NCI-H748 (cell line): ENCODE data around the gene CCDC92.
"Not testable (repeated sequence)": the region's sequence is repeated elsewhere in the genome, so short reads cannot be mapped to it uniquely, and the experiment has no call there.

Source experiments
- DNase-seq: peaks from one replicate; lab custom pipeline; 2025; ENCODE audit not compliant: unreplicated experiment; lab: John Stamatoyannopoulos, UW

CCDC92 gene

DNA sequence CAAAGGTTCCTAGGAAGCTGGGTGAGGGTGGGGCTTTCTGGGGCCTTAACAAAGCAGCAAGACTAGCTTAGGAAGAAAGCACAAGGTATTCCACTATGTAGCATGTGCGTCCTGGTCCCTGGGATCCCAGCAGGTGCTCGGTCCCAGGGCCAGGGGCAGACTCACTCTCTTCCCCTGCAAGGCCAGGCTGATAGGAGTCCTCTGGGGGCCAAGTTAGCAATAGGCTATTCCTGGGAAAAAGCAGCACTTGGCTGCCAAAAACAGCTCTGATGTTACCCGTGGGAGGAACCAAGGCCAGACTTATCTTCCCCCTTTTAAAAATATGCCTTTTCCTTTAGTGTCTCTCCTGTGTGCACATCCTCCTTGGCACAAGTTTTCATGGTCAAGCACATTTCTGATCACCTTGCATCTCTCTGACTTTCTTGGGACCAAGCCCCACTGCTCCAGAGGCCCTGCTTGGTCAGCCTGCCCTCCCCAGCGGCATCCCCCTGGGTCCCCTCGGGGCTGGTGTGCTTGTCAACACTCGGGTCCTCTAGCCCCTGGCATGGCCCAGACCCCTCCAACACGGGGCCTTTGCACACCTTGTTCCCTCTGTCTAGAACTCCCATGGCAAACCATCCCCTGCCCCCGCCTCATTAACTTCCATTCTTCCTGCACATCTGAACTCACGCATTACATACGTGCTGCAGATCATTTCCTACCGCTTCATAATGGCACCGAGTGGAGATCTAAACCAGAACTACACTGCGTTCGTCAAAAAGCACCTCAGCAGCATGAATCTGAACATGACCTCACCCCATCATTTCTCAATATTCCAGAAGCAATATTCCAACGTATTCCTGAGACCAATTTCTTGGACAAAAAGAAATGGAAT lies 21.9 kb downstream of the CCDC92 start:
- no peak for DNase-seq

DNA sequence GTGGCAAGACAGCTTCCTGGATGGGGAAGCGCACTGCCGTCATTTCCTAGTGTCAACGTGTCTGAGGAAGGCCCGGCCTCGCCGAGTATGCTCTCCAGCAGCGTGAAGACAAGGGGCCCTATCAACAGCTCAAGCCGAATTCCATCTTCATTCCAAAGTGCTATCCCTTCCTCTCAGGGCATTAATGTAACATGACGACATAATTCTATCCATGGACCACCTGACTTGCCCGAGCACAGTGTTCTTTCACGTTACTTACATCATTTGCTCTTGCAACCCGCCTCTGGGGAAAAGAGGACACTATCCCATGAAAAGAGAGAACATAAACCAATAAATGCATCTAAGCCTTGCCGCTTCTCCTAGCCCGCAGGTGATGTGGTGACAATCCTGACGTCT lies 22.9 kb downstream of the CCDC92 start:
- DNase-seq, result no peak

DNA sequence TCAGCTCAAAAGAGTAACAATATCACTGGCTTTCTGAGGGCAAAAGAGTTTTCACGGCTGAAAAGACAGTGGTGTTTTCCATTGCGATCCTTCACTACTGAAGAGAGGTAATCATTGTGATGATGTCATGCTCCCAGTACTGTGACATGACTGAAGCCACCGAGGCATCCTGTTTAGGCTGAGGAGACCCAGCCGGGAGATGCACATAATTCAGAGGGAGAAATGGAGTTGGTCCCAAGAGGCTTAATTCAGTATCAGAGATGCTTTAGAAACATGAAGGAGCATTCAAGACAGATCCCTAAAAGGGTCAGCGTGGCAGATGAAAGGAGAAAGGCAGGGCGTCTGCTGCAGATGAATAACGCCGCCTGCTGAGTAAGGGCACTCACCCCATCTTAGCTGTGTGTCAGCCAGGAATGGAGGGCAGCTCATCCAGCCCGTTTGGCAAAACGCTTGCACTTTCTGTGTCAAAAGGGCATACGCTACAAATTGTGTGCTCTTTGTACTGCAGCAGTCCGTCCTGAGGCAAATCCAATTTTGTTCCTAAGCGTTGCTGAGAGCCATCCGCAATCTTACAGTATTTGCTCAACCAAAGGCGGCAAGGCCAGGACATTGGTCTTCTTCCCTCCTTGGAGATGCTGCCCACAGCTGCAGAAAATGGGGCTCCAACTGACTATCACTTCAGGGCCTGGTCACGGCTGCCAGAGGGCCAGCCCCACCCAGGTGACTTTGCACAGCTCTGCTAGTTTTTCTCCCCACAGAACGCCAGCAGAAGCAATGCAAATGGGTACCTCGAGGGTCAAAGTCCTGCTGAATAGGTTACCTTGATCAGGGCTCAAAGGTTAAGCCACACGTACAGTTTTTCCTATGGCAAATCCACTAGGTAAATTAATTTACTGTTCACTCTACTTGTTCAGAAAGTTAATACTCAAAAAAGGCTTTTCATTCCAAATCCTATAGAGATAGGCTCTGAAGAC lies 23.5 kb downstream of the CCDC92 start:
- DNase-seq, result no peak

DNA sequence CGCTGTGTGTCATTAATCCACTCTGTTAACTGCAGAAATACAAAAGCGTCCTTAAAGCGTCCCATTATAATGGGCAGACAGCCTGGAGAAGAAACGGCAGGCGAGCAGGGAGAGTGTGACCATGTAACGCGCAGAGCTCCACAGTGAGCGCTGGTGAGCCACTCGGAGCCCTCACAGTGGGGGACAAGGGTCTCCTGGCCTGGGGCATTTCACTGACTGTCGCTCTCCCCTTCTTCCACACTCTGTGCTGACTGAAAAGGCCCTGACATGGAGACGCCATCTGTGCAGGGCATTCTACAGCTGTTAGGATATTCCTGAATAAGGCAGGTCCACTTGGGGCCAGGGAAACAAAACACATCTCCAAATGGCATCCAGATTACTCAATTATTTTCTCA lies 24.2 kb downstream of the CCDC92 start:
- no peak for DNase-seq

DNA sequence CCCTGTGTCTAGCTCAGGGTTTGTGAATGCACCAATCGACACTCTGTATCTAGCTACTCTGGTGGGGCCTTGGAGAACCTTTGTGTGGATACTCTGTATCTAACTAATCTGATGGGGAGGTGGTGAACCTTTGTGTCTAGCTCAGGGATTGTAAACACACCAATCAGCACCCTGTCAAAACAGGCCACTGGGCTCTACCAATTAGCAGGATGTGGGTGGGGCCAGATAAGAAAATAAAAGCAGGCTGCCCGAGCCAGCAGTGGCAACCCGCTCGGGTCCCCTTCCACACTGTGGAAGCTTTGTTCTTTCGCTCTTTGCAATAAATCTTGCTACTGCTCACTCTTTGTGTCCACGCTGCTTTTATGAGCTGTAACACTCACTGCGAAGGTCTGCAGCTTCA lies 25.1 kb downstream of the CCDC92 start:
- not testable (repeated sequence) for DNase-seq

DNA sequence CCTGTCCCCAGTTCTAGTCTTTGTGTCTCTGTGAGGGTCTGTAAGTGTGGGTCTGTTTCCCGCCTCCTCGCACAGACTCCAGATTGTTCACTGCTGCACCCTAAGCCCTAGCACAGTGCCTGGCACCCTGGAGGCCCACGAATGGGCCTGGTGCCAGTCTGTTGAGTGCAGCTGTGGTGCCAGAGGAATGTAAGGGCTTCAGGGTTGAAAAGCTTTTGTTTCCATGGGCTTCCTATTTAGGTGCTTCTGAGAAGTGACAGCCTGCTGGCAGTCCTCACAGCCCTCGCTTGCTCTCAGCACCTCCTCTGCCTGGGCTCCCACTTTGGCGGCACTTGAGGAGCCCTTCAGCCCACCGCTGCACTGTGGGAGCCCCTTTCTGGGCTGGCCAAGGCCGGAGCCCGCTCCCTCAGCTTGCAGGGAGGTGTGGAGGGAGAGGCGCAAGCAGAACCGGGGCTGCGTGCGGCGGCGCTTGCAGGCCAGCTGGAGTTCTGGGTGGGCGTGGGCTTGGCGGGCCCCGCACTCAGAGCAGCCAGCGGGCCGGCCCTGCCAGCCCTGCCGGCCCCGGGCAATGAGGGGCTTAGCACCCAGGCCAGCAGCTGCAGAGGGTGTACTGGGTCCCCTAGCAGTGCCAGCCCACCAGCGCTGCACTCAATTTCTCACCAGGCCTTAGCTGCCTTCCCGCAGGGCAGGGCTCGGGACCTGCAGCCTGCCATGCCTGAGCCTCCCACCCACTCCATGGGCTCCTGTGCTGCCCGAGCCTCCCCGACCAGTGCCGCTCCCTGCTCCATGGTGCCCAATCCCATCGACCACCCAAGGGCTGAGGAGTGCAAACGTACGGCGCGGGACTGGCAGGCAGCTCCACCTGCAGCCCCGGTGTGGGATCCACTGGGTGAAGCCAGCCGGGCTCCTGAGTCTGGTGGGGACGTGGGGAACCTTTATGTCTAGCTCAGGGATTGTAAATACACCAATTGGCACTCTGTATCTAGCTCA lies 25.8 kb downstream of the CCDC92 start:
- DNase-seq, result not testable (repeated sequence)

DNA sequence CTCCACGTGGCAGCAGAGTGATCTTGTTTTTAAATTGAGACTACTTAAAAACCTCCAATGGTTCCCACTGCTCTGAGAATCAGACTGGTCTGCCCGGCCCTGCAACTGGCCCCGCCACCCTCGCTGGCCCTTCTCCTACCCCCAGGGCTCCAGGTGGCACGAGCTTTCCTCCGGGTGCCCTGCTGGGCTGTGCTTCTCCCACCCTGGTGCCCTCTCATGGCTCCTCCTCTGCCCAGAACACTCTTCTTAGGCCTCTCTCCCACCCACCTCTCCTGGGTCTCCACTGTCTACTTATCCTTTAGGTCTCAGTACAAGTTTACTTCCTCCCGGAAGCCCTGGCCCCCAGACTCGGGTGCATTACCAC lies 26.5 kb downstream of the CCDC92 start:
- no peak for DNase-seq

DNA sequence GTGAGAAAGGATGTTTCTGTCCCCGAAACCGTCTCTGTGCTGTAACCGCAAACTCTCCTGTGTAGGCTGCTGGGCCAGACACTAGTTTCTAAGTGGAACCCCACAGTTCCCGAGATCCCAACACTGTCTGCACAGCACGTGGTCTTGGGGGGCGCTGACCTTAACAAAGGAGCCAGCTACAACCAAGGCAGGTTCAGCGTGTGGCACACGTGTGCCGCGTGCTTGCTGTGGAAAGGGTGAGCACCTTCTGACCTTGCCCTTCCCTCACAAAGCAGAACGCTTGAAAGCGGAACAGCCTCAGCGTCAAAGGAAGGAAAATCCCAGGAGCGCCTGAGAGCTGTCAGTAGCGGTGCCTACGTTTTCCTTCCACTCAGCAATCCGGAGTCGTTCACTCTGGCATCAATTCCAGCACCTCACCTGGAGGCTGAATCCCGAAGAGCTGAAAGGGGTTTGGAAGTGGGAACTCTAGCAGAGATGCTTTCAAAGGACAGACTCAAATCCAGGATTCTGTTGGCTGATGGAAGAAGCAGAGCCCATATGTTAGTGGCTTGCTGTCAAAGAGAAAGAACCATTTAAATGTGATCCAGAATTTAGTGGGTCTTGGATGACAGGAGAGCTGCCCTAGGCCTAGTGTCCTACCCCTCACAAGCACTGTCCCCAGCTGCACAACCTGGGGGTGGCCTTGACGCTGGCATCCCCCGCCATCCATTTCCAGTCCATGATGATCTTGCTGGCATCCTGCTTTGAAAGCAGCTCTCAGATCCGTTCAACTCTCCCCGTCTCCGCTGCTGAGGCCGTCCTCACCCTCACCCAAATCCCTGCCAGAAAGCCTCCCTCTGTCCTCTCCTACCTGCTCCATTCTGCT lies 27.1 kb downstream of the CCDC92 start:
- no peak for DNase-seq

DNA sequence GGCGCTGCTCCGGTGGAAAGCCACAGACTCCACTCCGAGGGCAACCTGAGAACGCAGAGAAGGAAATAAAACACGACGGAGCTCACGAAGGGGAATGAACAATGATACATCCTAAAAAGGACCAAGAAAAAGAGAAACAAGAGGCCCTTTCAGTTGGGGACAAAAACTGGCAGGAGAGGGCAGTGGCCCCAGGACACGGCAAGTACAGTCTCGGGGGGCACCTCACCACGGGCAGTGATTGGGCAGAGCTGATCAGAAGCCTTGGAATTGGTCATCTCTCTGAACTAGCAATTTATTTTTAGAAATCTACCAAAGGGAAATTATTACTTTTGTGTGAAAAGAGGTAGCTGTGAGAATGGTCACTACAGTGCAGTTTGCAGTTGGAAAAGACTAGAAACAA lies 27.9 kb downstream of the CCDC92 start:
- no peak for DNase-seq

DNA sequence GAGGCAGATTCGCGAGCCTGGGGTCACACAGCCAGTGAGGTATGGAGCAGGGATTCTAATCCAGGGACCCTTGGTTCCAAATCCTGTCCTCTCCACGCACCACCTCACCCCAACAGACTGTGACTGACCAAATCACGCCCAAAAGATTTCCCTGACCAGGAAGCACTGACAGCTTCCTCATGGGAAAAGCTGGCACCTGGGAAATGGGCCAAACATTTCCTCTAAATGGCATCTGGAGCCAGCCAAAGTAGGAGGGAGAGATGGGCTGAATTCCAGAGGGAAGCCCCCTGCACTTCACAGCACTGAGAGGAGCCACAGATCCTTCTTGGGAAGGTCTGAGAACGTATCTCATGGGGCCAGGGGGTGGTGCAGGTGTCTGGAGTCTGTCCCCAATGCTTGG lies 28.8 kb downstream of the CCDC92 start:
- no peak for DNase-seq

DNA sequence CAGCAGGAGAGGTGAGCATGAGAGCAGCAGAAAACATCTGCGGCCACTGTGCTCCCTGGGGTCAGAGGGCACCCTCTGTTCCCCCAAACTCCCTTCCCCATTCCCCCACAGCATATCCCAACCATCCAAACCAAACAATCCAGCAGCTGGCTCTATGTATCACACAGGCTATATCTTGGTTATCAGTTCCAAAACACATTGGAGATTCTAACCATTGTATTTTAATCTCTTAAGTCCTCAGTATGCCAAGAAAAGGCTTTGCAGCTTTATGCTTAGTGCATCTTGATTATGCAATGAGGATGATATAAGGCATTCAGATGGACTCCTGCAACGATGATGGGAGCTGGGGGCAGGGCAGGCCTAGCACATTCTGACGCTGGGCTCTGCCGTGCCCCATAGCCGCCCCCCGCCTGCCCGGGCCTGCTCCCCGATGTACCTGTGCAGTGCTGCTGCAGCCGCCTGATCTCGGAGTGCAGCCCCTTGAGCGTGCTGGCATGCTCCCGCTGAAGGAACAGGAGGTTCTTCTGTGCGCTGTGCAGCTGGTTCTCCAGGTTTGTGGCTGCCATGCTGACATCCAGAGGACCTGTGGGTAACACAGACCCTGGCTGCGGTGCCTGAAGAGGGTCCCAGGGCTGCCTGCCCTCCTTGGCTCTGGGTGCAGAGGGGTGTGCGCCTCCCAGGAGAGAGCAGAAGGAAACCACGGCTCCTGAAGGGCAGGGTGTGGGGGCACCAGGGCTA lies 29.6 kb downstream of the CCDC92 start:
- DNase-seq, result no peak

DNA sequence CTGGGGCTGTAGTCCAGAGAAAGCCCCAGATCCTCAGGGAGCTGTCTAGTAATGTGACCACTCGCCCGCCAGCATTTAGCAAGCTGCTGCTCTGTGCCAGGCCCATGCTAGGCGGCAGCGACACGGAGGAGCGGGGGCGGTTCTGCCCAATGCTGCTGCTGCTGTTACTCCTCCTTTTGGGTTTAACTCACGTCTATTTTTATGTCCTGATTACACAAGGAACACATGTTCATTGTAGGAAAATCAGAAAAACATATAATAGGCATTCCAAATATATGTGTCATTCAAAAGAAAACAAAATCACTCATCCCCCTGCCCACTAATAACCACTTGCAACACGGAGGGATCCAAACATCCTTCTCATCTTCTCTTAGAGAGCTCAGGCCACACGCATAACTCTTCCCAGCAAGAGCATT lies 30.4 kb downstream of the CCDC92 start:
- no peak for DNase-seq

DNA sequence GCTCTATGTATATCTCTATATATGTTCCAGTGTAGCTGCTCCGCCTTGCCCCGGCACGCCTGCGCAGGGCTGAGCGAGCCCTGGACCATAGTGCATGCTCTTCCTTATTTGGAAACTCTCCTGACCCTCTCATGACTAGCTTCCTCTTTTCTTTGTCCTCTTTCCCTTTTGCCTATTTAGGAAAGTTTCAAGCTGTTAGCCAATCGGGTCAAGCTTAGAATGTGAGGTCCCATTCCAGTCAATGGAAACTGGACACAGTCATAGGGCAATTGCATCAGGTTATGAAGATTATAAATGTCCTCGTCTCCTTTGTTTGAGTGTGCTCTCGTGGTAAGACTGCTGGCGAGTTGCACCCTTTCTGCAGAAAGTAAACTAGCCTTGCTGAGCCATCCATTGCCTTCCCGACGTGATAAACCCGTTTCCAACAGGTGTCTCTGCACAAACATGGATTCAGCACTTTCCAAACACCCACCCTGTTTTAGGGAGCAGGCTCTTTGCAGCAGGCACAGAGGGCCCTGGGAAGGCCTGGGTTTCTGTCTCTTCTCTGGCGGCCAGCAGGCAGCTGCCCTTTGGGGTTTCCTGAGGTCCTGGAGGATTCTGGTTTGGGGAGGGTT lies 30.9 kb downstream of the CCDC92 start:
- no peak for DNase-seq

DNA sequence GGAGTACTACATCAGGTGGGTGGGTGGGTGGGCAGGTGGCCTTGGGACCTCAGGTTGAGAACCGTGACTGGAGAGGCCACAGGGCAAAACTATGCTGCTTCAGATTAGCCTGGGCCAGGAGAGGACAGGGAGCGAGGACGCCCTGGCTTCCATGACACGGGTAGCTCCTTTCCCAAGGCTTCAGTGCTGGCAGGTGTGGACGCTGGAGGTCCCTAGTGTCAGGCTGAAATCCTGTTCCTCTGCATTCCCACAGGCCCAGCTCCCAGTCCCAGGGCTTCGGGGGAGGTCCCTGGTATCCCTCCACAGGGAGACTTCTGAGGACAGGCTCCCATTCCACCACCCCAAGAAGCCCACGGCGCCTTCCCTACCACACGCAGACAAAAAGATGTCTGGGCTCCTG lies 31.6 kb downstream of the CCDC92 start:
- no peak for DNase-seq

DNA sequence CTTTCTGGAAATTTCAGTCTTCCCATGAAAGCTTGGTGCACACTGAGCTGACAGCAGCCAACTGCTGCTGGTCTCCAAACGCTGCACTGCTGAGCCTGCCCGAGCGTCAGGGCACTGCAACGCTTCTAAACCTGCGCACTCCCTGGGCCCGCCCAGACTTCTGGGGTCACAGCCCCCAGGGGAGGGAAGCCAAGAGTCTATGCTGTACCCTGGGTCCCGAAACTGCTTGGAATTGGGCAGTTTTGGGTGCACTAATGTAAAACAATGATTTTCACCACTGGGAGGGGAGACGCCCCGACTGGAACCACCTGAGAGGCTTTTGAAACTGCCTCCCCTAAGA lies 32.0 kb downstream of the CCDC92 start:
- no peak for DNase-seq

DNA sequence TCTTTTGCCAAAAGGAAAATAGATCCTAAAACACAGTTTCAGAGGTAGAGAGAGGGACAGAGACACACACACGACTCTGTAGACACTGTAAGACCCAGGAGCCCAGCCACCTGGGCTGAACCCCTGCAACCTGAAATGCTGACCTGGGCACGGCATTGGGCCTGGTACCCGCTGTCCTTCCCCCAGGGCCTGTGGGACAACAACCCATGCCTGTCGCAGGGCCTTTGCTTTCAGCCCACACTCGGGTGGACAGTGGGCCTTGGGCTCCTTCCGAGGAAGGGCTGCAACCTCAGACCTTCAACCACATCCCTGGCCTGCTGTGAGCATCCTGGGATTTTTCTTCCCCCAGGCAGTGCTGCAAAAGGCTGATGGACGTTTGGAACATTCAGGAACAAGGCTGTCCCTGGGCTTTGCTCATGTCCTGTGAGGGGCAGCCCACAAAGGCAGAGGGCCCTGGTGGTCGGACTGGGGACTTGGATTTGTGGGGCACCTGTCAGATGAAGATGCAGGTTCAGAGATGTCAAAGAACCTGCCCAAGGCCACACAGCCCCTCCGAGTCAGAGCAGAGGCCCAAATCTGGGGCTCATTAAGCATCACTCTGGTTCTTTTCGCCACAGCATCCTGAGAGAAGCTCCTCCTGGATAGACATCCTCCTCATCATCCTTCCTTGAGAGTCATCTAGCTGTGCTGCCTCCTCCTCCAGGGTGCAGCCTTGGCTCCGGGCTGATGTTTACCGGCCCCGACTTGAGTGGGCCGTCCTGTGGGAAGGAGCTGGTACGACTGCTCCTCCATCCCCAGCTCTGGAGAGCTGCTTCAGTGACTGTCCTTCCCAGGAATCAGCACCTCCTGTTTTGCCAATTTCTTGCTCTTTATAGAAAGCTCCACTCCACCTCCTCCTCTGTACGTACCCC lies 32.7 kb downstream of the CCDC92 start:
- no peak for DNase-seq

DNA sequence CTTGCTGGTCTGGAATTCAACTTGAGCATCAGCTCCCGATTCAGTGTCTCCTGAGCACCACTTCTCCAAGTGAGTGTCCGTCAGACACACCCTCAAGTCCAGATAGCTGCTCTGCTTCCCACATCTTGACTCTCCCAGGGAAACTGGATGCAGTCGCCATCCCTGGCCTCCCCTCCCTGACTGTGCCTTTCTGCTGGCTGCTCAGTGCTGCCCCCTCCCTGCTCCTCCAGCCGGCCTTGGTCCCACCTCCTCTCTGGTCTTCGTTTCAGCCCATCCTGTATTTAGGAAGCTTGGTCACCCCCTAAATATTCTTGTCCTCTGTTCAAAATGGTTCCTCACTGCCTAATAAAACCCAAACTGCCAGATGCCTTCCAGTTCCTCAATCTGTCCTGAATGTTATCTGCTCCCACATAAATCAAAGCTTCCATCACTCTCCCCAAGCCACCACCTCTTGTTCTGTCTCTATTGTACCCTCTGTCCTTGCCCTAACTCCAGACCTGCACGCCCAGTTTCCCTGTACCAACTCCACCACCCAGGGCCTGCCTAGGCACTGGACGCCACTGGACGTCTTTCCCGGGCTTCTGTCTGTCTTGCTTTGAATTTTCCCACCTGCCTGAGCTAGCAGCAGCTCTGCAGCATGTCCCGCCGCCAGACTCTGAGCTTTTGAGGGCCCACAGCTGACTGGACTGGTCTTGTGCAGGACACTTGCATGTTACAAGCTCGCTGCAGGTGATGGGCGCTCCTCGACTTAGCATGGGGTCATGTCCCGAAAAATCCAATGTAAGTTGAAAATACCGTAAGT lies 33.8 kb downstream of the CCDC92 start:
- no peak for DNase-seq
